Glutamatergic neuron (in vitro differentiated cells): ENCODE results near the gene LAMP2. TPM values are rescaled to one million over a fixed set of nuclear protein-coding genes. Genes with fewer than 3 reads are reported as not detected.
"Not testable (repeated sequence)": the region's sequence is repeated elsewhere in the genome, so short reads cannot be mapped to it uniquely, and the experiment has no call there.

Source experiments
- DNase-seq: peaks from one replicate; pipeline ENCODE4 v3.0.0; 2022
- H3K27ac Mint-ChIP-seq: one replicate; pipeline ENCODE4 v1.8.0; 2020; ENCODE audit warnings: mild to moderate bottlenecking, mixed read lengths, inconsistent platforms; ENCODE audit not compliant: unreplicated experiment
- H3K27me3 Mint-ChIP-seq: one replicate; pipeline ENCODE4 v1.8.0; 2020; ENCODE audit warnings: mild to moderate bottlenecking, moderate library complexity, mixed read lengths, inconsistent platforms; ENCODE audit not compliant: unreplicated experiment
- H3K36me3 Mint-ChIP-seq: one replicate; pipeline ENCODE4 v1.8.0; 2020; ENCODE audit warnings: mild to moderate bottlenecking, mixed read lengths, inconsistent platforms; ENCODE audit not compliant: unreplicated experiment
- H3K4me1 Mint-ChIP-seq: one replicate; pipeline ENCODE4 v1.8.0; 2020; ENCODE audit warnings: mild to moderate bottlenecking, low read depth, mixed read lengths, inconsistent platforms; ENCODE audit not compliant: unreplicated experiment
- H3K4me3 Mint-ChIP-seq: one replicate; pipeline ENCODE4 v1.8.0; 2020; ENCODE audit warnings: mild to moderate bottlenecking, mixed read lengths, inconsistent platforms; ENCODE audit not compliant: unreplicated experiment
- H3K9me3 Mint-ChIP-seq: one replicate; pipeline ENCODE4 v1.8.0; 2020; ENCODE audit warnings: mild to moderate bottlenecking, moderate library complexity, mixed read lengths, inconsistent platforms; ENCODE audit not compliant: unreplicated experiment
- total RNA-seq: library from RNA; stranded (reverse); fragmentation: NEBNext Ultra II Directional; extraction: Animal tissue kit (Norgen Biotek cat#: 25700); gene quantifications from one replicate; pipeline ENCODE4 v1.2.1, GENCODE V29; 2021; ENCODE audit not compliant: unreplicated experiment
- TF ChIP-seq, protein P1 (sequence below): fragments of 200-600 bp; sonication (generic); IDR thresholded peaks from one replicate; pipeline ENCODE4 v1.5.0; 2021; ENCODE audit not compliant: partially characterized antibody, unreplicated experiment

The LAMP2 gene
- total RNA-seq, 1 donor from 2014 or later, result 48.9 TPM

DNA sequence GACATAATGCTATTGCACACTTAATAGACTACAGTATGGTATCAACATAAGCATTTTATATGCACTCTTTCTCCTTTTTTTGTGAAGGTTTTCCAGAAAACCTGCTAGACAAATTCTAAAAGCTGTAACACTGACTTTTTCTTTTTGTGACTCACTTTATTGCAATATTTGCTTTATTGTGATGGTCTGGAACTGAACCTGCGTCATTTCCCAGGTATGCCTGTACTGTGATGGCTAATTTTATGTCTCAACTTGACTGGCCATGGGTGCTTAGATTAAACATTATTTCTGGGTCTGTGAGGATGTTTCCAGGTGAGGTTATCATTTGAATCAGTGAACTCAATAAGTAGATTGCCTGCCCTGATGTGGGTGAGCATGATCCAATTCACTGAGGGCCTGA lies 35.5 kb upstream of the LAMP2 start:
- Mint-ChIP-seq H3K36me3 (no peaks in the 10 kb centered on the region), H3K27me3 (no peaks in the 10 kb centered on the region), H3K27ac (no peak overlapping the region), H3K4me1 (no peaks in the 10 kb centered on the region), H3K9me3 (no peaks in the 10 kb centered on the region), H3K4me3 (no peak overlapping the region)
- DNase-seq, result no peak
- TF ChIP-seq, protein P1, sequence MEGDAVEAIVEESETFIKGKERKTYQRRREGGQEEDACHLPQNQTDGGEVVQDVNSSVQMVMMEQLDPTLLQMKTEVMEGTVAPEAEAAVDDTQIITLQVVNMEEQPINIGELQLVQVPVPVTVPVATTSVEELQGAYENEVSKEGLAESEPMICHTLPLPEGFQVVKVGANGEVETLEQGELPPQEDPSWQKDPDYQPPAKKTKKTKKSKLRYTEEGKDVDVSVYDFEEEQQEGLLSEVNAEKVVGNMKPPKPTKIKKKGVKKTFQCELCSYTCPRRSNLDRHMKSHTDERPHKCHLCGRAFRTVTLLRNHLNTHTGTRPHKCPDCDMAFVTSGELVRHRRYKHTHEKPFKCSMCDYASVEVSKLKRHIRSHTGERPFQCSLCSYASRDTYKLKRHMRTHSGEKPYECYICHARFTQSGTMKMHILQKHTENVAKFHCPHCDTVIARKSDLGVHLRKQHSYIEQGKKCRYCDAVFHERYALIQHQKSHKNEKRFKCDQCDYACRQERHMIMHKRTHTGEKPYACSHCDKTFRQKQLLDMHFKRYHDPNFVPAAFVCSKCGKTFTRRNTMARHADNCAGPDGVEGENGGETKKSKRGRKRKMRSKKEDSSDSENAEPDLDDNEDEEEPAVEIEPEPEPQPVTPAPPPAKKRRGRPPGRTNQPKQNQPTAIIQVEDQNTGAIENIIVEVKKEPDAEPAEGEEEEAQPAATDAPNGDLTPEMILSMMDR, result no peak

DNA sequence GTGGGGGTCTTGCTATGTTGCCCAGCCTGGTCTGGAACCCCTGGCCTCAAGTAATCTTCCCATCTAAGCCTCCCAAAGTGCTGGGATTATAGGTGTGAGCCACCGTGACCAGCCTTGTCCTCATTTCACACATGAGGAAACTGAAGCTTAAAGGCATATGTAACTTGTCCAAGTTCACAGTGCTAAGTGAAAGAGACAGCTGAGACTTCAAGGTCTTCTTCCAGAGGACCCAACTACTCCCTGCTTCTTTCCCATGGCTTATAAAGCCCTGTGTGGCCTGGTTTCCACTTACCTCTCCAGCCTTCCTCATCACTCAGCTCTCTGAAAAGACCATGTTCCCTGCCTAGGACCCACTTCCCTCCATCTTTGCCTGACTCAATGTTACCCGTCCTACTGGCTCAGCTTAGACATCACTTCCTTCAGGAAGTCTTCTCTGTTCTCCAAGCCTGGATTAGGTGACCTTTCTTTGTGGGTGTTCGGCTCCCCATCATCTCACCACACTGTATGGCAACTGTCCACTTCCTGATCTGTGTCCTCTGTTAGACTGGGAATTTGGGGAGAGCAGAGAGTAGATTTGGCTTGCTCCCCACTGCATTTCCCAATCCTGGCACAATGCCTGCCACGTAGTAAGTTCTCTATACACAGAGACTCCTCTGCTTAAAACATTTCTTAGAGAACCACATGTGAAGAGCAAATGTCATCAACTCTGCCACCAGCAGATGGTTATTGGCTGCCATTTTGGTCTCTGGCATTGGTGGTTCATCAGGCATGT lies 30.4 kb upstream of the LAMP2 start:
- H3K27ac Mint-ChIP-seq, result no peak overlapping the region
- H3K27me3 Mint-ChIP-seq, result no peaks in the 10 kb centered on the region
- H3K36me3 Mint-ChIP-seq, result no peaks in the 10 kb centered on the region
- no peaks in the 10 kb centered on the region for H3K4me1 Mint-ChIP-seq
- H3K9me3 Mint-ChIP-seq, result no peaks in the 10 kb centered on the region
- no peak for DNase-seq
- TF ChIP-seq, protein P1, result no peak
- no peak overlapping the region for H3K4me3 Mint-ChIP-seq

DNA sequence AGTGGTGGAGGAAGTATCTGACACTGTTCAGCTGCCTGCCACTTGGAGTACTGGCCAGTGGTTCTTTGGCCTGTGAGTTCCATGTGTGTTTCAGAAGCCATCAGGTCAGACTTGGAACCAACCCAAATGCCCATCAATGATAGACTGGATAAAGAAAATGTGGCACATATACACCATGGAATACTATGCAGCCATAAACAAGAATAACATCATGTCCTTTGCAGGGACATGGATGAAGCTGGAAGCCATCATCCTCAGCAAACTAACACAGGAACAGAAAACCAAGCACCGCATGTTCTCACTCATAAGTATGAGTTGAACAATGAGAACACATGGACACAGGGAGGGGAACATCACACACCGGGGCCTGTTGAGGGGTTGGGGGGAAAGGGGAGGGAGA lies 21.0 kb upstream of the LAMP2 start:
- not testable (repeated sequence) for H3K27ac Mint-ChIP-seq, H3K27me3 Mint-ChIP-seq, H3K36me3 Mint-ChIP-seq, H3K4me3 Mint-ChIP-seq, DNase-seq, H3K4me1 Mint-ChIP-seq, H3K9me3 Mint-ChIP-seq

DNA sequence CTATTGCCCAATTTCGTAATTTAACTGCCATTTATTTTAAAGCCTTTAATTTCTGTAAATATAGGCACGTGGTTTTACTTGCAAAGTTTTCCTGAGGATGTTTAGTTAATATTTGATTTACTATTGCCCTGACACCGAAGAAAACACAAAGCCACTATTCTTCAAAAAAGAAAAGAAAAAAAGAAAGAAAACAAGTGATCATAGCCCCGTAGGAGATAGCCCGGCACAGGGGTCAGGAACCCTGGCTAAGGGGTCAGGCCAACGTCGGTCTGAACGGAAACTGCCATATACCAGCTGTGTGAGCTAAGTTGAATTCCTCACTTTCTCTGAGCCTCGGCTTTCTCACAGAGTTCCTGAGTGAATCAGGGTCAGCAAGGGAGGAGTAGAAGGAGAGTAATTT lies 17.7 kb upstream of the LAMP2 start:
- TF ChIP-seq, protein P1, result no peak
- no peaks in the 10 kb centered on the region for H3K27me3 Mint-ChIP-seq
- no peak overlapping the region for H3K4me3 Mint-ChIP-seq
- no peak for DNase-seq
- peaks cover 2% of the 10 kb centered on the region for H3K9me3 Mint-ChIP-seq
- no peaks in the 10 kb centered on the region for H3K4me1 Mint-ChIP-seq
- no peak overlapping the region for H3K27ac Mint-ChIP-seq
- H3K36me3 Mint-ChIP-seq, result no peaks in the 10 kb centered on the region

DNA sequence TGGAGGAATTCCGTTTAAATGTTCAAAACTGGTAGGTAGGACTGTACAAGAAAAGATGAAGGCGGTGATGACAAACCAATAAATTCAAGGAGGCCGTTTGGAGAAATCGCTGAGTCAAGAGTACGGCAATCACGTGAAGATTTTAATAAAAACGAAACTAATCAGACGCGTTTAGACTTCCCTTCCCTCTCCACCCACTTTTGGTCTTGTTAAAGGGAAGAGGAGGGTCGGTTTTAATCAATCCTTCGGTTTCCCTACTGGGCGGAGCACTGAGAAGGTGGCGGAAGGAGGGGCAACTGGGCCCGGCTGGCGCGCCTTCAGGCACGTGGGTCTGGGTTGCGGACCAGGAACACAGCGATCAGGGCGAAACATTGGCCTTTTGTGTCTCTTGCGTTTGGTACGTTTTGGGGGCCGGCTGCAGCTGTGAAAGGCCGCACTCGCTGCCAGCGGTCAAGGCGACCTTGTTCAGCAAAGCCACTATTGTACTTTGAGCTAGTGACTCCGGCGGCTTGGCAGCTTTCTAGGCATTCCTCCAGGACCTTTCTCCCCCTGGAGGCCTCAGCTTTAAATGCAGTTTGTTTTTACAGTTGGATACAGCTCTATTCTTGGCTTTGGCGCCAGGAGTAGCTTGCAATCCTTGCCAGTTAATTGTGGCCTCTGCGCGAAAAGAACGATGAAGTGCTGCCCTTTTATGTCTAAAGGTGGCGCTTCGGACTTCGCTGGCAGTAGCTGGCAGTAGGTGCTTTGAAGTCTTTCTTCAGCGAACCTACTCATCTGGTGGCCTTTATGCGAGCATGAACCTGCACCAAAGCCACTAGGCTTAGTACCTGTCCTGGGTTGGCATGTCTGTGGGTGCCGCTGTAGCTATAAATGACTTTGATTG lies 16.8 kb upstream of the LAMP2 start:
- H3K4me3 Mint-ChIP-seq, result peak overlapping the region; percentile 86
- TF ChIP-seq, protein P1, result peak; percentile 68
- H3K27me3 Mint-ChIP-seq, result no peaks in the 10 kb centered on the region
- H3K4me1 Mint-ChIP-seq, result no peaks in the 10 kb centered on the region
- peak overlapping the region; percentile 52 for H3K27ac Mint-ChIP-seq
- no peaks in the 10 kb centered on the region for H3K36me3 Mint-ChIP-seq
- DNase-seq, result peak; percentile 47
- peaks cover 2% of the 10 kb centered on the region for H3K9me3 Mint-ChIP-seq
